Measurements from ENCODE around the gene NDST1.

Gene NDST1

DNA sequence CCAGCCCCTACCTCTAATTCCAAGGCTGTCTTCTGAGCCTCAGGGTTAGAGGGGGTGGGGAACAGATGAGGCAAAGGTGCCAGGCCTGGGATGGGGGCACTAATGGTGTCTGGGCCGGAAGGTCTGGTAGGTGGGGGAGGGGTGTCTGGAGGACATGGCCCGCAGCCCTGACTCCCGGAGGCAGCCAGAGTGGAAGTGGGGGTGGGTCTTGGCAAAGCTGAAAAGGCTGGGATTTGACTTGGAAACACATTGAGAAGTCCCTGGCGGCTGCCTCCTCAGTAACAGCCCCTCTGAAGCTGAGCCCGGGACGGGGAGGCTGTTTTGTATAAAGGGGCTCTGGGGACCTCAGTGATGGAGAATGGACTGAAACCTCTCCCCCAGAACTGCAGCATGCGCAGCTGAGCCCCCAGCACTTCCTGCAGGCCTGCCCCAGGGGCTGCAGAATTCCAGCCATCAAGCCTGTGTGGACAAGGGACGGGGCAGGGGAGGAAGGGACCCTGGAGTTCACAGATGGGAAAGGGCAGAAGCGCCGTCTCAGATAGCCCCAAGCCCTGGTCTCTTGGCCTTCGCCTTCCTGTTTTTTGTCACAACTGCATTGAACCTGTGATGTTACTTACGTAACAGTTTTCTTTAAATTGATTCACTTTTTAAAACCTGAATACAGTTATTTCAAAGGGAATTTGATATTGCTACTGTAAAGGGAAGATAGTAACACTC lies 83.2 kb downstream of the NDST1 start:
- no peak for DNase-seq

DNA sequence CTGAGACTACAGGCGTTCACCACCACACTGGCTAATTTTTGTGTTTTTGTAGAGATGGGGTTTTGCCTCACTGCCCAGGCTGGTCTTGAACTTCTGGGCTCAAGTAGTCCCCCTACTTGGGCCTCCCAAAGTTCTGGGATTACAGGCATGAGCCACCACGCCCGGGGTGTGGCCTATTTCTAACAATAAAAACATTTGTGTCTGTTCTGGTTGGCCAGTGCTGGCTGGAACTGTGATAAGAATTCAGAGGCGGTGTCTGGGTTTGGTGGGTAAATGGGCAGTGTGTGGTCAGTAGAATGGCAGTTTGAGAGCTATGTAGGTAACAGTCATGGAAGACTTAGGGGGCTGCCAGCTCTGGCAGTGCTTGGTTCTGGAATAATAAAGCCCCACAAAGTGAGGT lies 85.7 kb downstream of the NDST1 start:
- DNase-seq: no peak

DNA sequence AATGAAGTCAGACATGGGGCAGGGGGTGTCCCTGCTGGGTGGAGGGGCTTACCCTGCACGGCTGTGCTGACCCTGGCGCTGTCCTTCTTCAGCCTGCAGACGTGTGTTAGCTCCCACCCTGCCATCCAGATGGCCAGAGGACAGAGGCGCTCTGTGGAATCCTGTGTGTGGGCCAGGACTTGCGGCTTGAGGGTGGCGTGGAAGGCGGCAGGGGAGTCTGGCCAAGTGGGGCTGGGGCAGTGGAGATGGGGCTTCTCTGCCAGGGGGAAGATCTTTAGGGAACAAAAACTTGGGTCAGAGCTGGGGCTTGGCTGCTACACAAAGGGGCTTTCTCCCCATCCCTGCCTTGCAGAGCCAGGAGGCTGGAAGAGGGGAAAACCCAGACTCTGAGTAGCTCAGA lies 86.1 kb downstream of the NDST1 start:
- DNase-seq: no peak

DNA sequence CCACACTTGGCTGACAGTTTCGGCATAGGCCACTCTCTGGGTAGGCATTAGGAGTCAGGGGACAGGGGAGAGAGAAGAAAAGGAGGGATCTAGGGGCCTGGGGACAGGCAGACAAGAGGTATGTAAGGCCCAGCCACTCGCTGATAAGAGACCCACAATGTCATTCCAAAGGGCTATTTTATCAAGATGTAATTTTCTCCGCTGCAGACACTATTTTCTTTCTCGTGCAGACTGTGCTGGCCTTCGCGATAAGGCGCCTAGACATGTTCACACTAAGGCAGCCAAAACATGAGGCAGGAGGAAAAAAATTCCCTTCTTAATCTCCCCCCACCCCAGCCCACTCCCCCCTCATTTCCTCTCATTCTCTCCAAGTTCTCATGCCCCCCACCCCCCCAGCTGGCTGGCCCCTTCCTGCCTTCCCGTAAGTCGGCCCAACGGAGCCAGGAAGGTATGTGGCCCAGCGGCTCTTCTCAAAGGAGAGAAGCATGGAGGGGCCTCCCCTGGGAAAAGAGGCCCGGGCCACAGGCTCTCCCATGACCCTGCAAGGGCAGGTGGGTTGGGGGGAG lies 87.6 kb downstream of the NDST1 start:
- no peak for DNase-seq

DNA sequence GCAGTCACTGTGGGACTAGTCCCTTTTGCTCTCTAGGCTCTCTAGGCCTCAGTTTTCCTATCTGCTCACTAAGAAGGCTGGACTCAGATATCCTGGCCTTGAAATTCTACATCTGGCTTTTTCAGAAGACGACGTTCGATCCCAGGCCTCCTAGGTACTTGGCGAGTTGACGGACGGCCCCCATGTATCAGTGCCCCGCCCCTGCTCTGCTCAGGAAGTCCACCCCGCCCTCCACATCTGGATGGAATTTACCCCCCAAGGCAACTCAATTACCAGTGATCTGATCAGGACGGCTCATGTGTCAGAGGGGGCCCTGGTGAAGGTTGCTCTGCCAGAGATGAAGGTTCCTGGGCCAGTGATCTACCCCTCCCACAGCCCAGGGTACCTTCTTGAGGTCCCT lies 88.4 kb downstream of the NDST1 start:
- DNase-seq: no peak

DNA sequence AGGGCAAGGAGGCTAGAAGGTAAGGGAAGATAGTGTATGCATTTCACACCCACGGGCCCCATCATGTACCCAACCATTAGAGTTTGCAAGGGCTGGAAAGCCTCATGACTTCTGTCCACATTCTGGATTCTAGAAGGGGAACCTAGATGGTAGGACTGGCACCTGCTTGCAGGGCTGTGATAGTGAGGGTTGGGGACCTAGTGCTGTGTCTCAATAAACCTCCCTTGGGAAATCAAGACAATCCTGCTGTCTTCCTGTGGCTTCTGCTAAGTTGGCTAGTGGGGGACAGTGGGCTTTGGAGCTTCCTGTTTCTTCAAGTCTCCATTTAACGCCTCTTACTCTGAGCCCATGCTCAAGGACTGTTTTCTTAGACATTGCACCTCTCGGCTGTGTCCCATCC lies 88.9 kb downstream of the NDST1 start:
- DNase-seq: no peak

DNA sequence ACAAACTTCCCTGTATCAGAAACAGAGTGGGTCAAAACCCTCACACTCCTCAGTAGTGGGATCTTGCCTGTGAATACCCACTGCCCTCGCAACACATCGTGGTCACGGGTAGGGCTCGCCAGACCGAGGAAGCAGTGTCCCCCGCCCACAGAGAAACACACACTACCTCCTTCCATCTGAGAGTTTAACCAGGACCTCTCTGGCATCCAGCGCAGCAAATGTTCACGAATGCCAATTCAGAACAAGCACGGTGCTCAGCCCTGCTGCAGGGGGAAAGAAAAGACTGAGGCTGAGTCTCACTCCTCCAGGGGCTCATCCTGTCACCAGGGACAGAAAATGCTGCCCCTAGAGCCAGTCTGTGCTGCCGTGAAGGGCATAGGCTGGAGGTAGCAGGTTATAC lies 90.1 kb downstream of the NDST1 start:
- no peak for DNase-seq

DNA sequence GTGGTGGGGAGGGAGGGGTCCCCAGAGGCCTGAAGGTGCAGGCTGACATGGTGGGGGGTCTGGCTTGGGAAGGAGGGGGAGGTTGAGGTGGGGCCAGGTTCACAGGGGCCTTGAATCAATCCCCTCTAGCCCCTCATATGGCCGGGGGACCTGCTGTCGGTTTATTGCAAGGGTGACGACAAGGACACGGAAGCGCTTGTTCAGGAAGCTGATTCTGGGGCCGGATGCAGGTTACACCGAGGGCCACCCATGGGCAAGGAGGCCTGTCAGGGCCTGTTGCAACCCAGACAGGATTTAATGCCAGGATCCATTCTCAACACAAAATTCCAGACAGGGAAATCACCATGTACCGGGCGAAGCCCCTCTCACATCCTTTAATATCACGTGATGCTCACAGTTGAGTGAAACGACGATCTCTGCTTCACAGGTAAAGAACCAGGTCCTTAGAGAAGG lies 90.9 kb downstream of the NDST1 start:
- DNase-seq: no peak

DNA sequence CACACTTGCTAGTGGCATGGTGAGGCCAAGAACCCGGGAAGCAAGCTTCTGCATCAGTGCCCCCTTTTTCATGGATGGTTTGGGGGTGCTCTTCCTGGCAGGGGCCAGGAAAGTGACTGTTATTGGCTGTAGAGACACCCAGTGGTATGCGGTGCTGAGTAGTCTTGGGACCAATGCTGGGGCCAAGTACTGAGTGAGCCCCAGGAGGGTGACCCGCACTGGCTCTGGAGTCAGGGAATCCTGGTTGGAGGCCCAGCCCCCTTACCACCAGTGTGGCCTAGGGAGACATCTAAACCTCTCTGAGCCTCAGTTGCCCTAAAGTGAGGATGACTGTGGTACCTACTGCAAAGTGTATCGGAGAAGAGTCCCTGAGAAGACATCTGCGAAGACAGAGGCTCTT lies 91.3 kb downstream of the NDST1 start:
- DNase-seq: no peak

DNA sequence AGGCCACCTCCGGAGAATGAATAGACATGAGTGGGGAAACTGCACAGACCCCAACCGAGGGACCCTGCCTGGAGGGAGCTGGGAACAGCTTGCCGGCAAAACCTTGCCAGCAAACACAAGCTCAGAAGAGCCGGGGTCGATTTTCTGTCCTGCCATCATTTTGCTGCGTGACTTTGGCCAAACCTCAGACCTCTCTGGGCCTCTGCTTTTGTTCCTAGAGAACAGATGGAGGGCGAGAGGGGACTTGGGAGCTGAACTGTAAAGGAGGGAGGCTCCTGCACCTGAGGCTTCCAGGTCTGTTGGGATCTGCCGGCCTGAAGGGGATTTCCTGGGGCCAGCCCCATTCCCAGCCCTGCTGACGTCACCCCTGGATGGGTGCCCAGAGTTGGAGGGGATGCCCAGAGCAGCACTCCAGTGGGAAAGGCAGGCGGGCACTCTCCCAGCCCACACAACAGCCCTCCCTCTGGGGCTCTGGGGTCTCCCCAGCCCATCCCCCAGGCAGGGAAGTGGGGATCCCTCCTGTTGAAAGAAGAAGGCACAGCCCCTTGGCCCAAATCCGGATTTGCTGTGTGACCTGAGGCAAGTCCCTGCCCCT lies 92.1 kb downstream of the NDST1 start:
- DNase-seq: peak; percentile 13 to 22

DNA sequence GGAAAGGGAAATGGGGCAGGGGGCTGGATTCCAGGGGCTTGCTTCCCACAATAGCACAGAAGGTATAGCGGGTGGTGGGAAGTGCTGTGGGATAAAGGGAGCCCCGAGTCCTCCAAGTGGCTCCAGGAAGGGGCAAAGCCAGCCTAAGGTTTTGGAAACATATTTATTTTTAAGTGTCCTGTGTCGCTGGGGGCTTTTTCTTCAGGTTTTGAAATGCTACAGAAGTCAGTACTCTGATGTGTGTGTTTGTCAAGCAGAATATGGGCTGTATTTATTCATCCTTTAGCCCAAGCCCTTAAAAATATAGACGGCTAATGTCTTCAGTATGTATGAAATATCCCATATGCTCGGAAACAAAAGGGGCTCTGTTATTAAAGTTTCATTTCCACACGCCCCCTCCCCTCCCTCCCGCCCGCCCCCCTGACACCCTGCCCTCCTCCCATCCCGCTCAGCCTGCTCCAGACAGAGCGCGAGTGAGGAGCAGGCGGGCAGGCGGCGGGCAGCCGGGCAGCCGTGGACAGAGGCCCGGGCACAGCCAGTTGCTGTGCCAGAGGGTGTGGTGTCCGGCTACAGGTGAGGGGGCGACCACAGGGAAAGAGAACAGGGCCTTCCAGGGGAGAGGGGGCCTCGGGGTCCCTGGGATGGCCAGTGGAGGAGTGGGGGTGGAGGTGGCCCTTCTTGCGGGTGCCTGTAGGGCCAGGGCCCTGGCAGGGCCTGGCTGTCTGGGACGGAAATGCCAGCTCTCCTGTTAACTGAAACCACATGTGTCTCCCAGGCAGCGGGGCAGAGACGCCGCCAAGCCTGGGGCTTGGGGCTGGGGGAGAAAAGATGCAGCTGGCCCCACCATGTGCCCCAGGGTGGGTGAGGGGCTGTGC lies 92.9 kb downstream of the NDST1 start:
- DNase-seq: no peak

DNA sequence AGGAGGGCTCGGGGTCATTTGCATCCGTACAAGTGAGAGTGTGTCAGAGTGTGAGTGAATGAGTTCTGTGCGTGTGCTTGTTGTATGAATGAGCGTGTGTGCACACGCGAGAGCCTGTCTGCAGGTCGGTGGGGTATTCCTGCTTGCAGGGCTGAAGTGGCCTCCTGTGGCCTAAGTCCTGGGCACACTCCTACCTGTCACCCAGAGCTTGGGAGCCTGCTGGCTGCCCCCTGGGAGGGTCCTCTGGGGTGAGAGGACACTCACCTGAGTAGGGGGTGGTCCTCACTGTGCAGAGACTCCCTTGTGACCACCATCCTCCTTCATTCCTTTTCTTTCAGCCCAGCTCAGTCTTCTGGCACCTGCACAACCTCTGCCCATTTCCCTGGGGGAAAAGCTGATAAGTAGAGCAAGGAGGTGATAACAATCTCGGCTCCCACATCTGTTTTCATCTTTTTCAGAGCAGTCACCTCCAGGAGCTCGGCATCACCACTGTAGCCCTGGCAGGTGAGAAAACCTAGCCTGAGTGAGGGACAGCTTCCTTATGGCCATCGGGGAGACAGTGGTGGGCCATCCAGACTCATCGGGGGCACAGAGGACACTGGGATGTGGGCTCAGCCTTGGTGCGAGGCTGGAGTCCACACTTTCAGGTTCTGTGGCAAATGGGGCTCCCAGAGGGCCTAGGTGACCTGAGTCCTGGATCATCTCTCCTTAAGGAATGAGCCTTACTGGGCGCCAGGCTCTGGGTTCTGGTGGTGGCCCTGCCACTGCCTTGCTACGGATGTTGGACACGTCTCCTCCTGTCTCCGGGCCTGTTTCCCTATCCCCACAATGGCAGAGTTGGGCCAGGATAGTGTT lies 93.8 kb downstream of the NDST1 start:
- no peak for DNase-seq

DNA sequence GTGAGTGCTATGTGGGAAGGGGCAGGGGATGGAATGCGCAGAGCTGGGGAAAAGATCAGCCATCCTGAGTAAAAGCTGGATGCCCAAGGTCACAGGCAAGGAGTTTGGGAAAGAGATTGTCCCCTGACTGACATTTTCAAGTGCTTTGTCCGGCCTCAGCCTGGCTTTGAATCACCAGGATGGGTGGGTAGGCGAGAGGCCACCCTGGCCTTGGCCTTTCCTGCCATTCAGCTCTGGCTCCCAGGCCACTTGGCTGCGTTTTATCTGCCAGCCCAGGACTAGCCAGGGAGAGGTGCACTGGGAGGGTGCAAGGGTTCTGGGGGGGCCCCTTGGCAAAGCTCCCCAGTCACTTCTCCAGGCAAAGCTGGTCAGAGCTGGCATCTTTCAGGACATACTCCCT lies 95.1 kb downstream of the NDST1 start:
- DNase-seq: no peak

DNA sequence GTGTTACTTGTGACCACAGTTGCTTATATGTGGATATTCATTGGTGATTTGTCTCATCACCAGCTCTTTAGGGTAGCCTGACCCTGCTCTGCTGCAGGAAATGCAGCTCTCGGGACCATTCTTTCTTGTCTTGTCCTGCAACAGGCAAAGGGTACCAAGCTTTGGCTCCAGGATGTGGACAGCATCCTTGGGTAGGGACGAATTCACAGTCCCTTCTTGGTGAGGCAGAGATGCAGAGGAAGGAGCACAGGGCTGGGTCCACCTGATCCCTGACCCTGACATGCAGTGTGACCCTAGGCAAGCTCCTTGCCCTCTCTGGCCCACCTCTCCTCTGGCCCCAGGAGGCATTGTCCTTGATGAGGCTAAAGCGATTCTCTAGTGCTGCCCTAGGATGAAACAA lies 95.6 kb downstream of the NDST1 start:
- no peak for DNase-seq

DNA sequence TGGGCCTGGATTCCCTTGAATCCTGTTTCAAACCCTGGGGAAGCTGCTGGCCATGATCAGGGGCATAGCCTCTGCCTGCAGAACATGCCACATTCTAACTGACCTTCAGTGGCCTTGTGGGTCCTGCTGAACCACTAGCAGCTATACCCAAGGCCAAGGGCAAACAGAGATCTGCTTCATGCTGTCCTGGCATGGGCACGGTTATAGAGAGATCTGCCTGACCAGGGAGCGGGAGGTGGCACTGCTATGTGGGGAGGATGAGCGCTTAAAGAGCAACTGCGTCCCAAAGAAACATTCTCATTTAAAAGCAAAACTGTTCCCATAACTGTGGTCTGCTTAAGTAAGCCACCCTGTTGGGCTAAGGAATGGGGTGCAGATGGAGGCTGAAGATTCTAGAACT lies 96.1 kb downstream of the NDST1 start:
- no peak for DNase-seq

DNA sequence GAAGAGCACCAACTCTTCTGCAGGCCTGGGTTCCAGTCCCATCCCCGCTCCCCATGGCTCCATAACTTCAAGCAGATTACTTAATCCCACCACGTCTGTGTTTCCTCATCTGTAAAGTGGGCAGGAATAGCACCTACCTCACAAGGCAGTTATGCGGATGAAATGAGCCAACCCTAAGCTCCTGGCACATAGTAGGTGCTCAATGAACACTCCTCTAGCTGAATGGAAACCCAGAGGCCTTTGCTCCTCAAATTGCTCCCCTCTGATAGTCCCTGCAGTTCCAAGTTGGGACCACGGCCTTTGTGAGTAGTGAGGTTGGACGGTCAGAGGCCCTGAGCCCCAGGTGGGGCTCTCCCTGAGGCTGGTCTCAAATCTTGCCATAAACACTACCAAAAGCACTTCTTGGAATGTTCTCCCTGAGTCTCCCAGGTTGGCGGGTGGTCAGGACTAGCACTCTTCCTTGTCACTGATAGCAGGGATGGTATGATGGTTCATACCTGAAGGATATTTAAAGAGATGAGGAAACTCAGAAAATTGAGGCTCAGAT lies 97.0 kb downstream of the NDST1 start:
- DNase-seq: no peak

DNA sequence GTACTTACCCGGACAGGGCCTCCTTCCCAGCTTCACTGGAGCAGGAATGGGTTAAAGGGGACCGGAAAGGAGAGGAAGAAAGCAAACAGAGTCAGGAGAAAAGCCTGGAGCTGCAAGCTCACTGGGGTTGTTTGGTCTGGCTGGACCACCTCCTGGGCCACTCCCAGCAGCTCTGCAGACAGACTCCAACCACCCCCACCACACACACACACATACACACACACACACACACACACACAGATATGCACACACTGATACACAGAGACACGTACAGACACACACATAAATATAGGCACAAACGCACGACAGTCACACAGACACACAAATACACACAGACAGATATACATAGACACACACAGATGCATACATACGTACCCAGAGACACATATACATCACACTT lies 97.6 kb downstream of the NDST1 start:
- DNase-seq: peak in 1 of 2 experiments; percentile 5

DNA sequence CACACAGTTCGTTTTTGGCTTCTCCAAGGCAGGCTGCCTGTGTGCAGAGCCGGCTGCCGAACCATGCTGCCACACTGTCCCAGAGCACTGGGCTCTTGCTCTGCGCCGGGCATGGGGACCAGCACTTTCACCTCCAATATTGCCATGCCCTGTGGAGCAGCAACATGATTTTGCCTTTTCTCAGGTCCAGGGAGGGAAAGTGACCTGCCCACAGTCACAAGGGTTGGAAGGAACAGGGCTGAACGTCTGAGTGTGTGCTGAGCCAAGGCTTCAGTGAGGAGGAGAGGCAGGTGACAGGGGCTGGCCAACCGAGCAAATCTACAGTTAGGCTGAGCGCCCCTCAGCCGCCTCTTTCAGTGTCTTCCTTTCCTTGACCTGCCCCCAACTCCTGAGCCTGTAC lies 98.5 kb downstream of the NDST1 start:
- no peak for DNase-seq

DNA sequence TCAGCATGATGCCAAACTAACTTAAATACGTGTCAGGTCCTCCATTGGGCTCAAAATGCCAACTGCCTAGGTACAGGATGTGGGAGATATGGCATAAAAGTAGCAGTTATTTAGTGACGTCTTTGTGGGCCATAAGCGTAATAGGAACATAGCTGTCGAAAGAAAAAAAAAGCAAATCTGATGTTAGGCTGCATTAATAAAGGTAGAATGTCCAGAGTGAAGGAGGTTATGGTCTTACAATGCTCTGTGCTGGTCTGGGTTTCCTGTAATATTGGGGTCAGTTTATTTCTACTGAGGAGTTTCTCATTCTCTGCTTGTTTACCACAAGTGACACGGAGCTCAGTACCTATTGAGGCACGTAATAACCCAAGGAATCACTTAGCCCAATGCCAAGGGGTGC lies 99.2 kb downstream of the NDST1 start:
- DNase-seq: no peak
